ENCODE results near the gene KCND3.

The KCND3 gene

DNA sequence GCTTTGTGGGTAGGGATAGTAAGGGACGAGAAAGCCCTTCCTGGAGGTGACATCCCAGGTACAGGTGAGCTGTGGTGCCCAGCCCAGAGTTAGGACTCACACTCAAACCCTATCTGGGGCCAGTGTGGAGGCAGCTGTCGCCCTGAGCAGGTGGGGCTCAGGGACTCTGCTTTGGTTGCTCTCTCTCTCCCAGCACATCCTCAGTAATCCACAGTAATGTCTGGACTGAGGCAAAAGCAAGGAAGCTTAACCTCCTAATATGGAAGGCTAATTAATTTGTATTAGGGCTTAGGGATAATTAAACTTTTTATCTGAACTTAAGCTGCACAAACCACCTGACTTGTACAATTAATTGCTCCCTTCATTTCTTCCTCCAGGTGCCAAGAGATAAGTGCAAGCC, 195.5 kb downstream of the KCND3 start:
- no peak overlapping the region for H3K27ac ChIP-seq
- TF ChIP-seq, protein P1, sequence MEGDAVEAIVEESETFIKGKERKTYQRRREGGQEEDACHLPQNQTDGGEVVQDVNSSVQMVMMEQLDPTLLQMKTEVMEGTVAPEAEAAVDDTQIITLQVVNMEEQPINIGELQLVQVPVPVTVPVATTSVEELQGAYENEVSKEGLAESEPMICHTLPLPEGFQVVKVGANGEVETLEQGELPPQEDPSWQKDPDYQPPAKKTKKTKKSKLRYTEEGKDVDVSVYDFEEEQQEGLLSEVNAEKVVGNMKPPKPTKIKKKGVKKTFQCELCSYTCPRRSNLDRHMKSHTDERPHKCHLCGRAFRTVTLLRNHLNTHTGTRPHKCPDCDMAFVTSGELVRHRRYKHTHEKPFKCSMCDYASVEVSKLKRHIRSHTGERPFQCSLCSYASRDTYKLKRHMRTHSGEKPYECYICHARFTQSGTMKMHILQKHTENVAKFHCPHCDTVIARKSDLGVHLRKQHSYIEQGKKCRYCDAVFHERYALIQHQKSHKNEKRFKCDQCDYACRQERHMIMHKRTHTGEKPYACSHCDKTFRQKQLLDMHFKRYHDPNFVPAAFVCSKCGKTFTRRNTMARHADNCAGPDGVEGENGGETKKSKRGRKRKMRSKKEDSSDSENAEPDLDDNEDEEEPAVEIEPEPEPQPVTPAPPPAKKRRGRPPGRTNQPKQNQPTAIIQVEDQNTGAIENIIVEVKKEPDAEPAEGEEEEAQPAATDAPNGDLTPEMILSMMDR (IDR thresholded peaks at IDR 0.05): no peak
- no peak for TF ChIP-seq ZFX (IDR thresholded peaks at IDR 0.05; ENCODE audit: borderline replicate concordance)

DNA sequence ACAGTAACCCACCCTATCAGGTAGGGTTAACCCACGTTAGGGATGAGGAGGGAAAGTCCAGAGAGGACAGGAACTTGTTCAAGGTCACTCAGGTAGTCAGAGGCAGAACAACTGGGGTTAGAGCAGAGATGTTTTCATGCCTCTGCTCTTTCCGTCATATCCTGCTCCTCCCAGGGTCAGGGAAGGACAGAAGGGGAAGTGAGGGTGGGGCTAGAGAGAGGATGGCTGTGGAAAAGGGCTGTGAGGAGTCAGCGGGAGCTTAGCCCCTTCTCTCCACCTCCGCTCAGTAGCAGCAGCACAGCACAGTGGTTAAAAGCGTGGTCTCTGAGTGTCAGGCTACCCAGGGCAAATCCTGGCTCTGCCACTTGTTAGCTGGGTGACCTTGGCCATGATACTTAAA, 197.2 kb downstream of the KCND3 start:
- no peak for TF ChIP-seq ZFX (IDR thresholded peaks at IDR 0.05; ENCODE audit: borderline replicate concordance)
- TF ChIP-seq, protein P1 (IDR thresholded peaks at IDR 0.05): no peak
- no peak overlapping the region for H3K27ac ChIP-seq

DNA sequence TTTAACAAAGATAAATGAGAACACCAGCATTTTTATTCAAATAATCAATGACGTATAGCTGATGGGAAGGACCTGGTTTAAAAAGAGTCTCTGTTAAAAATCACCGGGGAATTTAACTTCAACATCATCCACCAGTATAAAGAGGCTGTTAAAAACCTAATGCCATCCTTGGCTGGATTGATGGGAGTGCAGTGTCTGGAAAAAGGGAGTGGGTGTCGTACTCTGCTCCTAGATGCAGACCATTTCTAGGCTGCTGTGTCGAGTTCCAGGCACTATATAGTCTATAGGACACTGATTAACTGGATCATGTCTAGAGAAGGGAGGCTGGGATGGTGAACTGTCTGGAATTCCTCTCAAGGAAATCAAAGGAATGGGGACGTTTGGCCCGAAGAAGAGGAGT, 197.7 kb downstream of the KCND3 start:
- TF ChIP-seq, protein P1 (IDR thresholded peaks at IDR 0.05): no peak
- no peak for TF ChIP-seq ZFX (IDR thresholded peaks at IDR 0.05; ENCODE audit: borderline replicate concordance)
- H3K27ac ChIP-seq: no peak overlapping the region

DNA sequence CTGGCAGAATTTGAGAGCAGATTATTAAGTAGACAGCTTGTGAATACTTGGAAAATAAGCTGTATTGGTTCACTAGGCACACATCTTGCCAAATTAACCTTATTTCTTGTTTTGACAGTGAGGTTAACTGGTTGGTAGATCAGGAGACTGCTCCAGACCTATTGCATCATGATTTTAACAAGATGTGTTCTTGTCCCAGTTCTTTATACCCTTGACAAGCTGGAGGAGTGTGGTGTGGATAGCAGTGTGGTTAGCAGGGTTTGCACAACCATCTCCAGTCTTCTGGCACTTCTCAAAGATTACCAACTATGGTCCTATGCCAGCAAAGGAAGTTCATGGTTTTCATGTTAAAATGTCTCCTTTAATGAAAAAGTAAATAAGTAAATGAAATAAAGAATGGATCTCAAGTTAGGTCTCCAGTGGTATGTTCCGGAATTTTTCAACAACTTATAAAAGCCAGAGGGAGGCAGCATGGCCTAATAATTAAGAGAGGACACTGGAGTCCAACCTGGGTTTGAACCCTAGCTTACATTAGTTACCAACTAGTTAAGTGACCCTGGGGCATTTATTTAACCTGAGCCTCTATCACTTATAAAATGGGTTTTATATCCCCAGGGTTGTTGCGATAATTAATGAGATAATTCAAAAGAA, 199.7 kb downstream of the KCND3 start:
- TF ChIP-seq ZFX (IDR thresholded peaks at IDR 0.05; ENCODE audit: borderline replicate concordance): no peak
- TF ChIP-seq, protein P1 (IDR thresholded peaks at IDR 0.05): no peak

DNA sequence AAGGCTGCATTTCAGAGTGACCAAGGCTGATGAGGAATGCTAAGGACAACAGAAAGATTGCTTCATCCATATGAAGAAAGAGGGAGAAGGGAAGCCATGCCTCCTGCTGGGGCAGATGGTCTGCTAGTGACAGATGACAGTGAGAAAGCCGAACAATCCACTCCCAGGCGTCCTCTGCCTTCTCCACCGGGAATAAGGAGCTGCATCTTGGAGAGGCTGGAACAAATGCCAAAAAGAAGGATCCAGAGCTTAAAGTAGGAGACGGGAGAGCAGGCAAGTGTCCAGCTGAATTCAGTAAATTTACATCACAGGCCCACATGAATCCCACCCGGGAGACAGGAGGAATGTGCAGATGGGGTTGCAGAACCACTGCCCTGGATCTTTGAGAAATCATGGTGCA, 200.3 kb downstream of the KCND3 start:
- no peak overlapping the region for H3K27ac ChIP-seq
- no peak for TF ChIP-seq ZFX (IDR thresholded peaks at IDR 0.05; ENCODE audit: borderline replicate concordance)
- TF ChIP-seq, protein P1 (IDR thresholded peaks at IDR 0.05): no peak

More for the DNA sequence above, 199.7 kb downstream of the KCND3 start:
- H3K27ac ChIP-seq: no peak overlapping the region

DNA sequence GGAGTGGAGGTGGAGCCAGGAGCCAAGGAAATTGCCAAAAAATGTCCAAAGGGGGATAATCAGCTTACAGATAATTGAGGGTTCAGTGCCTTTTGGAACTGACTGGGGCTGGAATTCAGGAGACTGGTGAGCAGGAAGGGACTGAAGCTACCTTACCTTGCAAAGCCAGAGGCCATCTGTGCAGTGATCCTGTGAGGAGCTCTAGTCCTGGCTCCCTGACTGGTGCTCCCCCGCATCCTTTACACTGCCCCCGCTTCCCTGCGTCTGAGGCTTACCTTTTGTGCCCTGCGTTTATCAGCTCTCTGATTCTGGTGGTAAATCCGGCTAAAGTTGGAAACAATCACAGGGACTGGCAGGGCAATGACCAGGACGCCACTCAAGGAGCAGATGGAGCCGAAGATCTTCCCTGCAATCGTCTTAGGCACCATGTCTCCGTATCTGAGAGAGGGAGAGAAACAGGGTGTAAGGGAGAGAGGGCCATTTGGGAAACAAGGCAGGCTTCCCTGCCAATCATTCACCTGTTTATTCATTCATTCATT, 202.7 kb downstream of the KCND3 start:
- TF ChIP-seq, protein P1 (IDR thresholded peaks at IDR 0.05): no peak
- TF ChIP-seq ZFX (IDR thresholded peaks at IDR 0.05; ENCODE audit: borderline replicate concordance): no peak

DNA sequence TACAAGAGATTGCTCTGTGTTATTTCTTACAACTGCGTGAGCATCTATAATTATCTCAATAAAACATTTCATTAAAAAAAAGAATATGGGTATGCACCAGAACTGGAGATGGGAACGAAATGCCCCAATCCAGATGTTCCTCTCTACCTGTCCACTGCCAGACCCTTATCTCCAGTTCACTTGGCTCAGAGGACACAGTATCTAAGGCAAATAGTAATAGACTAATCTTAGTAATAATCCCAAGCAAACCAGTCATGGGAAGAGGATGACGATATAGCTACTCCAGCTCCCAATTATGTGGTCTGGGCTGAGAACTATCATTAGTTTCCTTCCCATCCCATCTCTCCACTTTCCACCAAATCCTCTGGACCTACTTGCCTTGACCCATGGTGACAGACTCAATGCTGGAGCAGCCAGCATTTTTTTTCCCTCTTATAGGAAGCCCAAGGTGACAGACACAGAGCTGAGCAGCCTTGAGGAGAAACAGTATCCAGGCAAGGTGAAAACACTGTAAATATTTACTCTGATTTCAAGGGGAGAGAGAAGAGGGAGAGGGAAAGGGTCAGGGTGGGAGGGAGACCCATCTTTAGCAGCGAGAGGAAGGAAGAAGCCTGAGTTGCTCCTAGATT, 205.1 kb downstream of the KCND3 start:
- H3K27ac ChIP-seq: no peak overlapping the region

More for the DNA sequence above, 202.7 kb downstream of the KCND3 start:
- H3K27ac ChIP-seq: no peak overlapping the region

More for the DNA sequence above, 205.1 kb downstream of the KCND3 start:
- no peak for TF ChIP-seq ZFX (IDR thresholded peaks at IDR 0.05; ENCODE audit: borderline replicate concordance)
- TF ChIP-seq, protein P1 (IDR thresholded peaks at IDR 0.05): no peak

Measured in 22Rv1 (cell line).